ENCODE data around the gene LGR5.
"Not testable (repeated sequence)": the region's sequence is repeated elsewhere in the genome, so short reads cannot be mapped to it uniquely, and the experiment has no call there.

LGR5 gene

DNA sequence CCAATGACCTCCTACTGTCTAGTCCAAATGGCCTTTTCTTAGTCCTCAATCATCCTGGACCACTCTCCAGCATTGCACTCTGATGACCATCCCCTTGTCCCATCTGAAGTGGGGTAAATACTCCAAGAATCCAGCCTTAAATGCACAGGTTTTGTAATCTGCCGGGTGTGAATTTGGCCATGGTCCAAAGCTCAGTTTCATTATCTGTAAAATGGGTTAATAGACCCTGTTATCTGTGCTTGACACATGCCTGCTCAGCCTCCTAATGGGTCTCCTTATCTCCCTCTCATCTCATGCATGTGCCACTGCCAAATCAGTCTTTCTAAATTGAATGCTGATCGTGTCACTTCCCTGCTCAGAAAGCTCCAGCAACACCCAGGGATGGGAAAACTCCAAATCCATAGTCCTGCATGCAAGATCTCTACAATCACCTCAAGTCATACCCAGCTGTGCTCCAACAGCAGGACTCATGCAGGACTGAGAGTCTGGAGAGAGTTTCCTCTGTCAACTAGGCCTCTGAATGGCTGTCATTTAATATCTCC is 22.3 kb downstream of the LGR5 start:
- in situ Hi-C loops (cut with HindIII; ENCODE audit: low pct_unique_long_range_greater_than_20kb, low sequenced_read_pairs) = no loop called here
- no peak for TF ChIP-seq JUND (IDR thresholded peaks at IDR 0.05; ENCODE audit: low read depth)
- DNase-seq (ENCODE audit: low read depth in 1 of 2, low spot score in 1 of 2) = no peak

DNA sequence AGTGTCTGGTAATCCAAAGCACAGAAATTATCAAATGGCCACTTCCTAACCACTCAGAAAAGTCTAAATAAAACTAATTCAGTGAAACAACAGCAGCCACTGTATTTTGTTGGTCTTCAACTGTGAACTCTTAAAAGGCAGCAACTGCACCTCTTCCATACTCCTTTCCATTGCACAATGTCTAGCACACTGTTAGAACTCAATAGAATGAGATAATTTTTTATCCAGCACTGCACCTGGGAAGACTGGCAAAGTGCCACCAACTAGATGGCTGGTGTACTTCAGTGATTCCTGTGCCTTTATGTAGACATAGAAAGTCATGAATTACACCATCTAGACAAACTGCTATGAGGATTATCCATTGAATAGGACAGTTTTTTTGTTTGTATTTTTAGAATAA is 26.2 kb downstream of the LGR5 start:
- in situ Hi-C loops (cut with HindIII; ENCODE audit: low pct_unique_long_range_greater_than_20kb, low sequenced_read_pairs) = no loop called here
- TF ChIP-seq JUND (IDR thresholded peaks at IDR 0.05; ENCODE audit: low read depth) = no peak
- no peak for DNase-seq (ENCODE audit: low read depth in 1 of 2, low spot score in 1 of 2)

DNA sequence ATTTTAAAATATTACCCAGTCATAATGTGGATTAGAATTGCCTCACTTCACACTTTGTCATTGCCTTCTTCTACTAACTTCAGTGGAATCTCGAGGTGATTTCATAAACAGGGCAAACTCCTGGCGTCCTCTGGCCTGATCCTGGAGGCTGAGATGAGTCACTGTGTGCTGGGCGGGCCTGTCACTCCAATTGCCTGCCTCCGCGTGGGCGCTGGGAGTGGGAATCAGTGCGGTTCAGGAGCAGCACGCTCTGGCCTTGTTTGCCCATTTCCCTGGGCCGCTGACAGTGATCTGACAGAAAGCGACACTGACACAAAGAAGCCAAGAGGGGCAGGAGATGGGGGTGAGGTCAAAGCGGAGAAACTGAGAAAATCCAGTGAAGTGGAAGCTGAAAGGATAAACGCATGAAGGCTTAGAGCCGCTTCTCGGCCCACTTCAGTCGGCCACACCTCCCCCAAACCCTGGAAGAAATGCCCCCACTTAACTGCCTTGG is 29.7 kb downstream of the LGR5 start:
- in situ Hi-C loops (cut with HindIII; ENCODE audit: low pct_unique_long_range_greater_than_20kb, low sequenced_read_pairs) = no loop called here
- TF ChIP-seq JUND (IDR thresholded peaks at IDR 0.05; ENCODE audit: low read depth) = no peak
- peak in 1 of 2 experiments; percentile 39 for DNase-seq (ENCODE audit: low read depth in 1 of 2, low spot score in 1 of 2)

DNA sequence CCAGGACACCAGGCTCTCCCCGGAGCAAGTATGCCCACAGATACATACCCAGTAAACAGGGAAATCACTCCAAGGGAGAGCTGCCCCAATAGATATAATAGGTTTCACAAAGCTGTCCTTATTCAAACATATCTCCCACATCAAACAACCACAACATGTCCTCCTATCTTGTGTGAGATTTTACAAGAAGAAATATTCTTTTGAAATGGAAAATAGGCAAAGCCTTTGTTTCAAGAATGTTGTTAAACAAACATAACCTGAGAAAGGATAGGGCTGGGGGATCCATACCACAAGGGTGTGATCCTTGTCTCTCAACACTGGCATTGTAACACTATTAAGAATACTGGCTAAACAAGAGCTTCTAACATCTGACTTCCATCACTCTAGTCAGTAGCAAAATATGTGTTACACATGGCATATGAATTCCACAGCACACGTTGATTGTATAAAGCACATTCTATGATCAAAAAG is 32.9 kb downstream of the LGR5 start:
- in situ Hi-C loops (cut with HindIII; ENCODE audit: low pct_unique_long_range_greater_than_20kb, low sequenced_read_pairs) = no loop called here
- TF ChIP-seq JUND (IDR thresholded peaks at IDR 0.05; ENCODE audit: low read depth) = no peak
- DNase-seq (ENCODE audit: low read depth in 1 of 2, low spot score in 1 of 2) = no peak

DNA sequence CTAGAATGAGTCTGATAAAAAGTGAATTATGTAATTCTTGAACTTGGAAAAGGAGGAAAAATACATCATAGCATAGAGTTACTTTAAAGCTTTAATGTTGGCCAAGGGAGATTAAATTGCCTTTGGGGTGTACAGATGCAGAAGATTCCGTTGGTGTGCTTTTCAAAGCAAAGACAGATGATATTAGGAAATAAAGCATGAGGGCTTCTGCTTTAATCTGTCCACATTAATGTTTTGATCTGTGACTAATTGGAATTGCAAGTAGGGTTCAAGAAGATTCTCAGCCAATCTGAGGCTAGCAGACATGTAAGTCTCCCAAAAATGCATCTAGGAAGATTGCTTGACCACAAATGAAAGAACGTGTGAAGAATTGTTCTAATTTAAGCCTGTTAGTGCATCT is 35.2 kb downstream of the LGR5 start:
- no peak for DNase-seq (ENCODE audit: low read depth in 1 of 2, low spot score in 1 of 2)
- in situ Hi-C loops (cut with HindIII; ENCODE audit: low pct_unique_long_range_greater_than_20kb, low sequenced_read_pairs) = no loop called here
- no peak for TF ChIP-seq JUND (IDR thresholded peaks at IDR 0.05; ENCODE audit: low read depth)

DNA sequence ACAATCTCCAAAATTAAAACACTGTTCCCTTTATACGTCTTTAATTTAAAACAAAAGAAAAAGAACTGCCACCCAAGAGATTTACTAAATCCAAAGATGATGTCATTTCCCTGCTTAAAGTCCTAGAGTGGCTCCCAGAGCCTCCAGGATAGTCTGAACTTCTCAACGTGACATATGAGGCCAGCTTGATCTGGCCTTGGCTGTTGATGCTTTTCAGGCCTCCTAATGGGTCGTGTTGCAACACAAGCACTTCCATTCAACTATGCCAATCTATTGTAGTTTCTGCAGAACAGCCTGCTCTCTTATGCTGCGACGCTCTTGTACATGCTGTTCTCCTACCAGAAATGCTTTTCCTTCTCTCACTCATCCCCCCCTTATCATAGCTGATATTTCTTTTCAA is 35.7 kb downstream of the LGR5 start:
- in situ Hi-C loops (cut with HindIII; ENCODE audit: low pct_unique_long_range_greater_than_20kb, low sequenced_read_pairs) = no loop called here
- DNase-seq (ENCODE audit: low read depth in 1 of 2, low spot score in 1 of 2) = no peak
- TF ChIP-seq JUND (IDR thresholded peaks at IDR 0.05; ENCODE audit: low read depth) = no peak

DNA sequence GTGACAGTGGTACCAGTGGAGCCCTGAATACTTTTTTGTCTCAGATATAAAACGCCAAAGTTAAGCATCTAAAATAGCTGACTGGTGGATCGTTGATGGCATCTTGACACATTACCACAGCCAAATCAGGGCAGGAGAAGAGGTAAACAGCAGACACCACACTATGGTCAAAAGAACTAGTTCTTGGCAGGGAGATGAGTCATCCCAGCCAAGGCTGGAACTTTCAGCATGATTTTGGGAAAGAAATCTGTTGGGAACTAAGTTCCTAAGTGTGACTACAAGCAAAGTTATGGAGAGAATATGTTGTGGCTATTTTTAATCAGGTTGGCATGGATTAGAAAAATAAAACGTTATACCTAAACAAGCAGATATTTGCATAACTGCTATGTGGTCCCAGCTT is 36.9 kb downstream of the LGR5 start:
- TF ChIP-seq JUND (IDR thresholded peaks at IDR 0.05; ENCODE audit: low read depth) = no peak
- DNase-seq (ENCODE audit: low read depth in 1 of 2, low spot score in 1 of 2) = no peak
- in situ Hi-C loops (cut with HindIII; ENCODE audit: low pct_unique_long_range_greater_than_20kb, low sequenced_read_pairs) = no loop called here

DNA sequence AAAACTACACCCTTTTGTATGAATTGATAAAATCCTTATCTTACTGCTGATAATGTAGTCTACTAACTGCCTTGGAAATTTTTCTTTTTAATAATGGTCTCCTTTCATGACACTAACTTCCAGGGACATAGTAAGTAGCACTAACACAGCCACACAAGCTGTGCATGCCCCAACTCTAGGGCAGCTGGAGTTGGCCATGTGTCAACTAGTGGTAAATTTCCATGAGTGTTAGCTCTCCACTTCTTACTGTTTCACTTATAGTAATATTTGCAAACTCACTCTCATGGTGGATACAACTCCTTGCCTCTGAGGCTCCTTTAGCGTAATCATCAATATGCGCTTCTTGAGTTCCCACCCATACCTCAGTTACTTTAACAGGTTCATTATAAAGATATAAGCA is 38.0 kb downstream of the LGR5 start:
- in situ Hi-C loops (cut with HindIII; ENCODE audit: low pct_unique_long_range_greater_than_20kb, low sequenced_read_pairs) = no loop called here
- no peak for DNase-seq (ENCODE audit: low read depth in 1 of 2, low spot score in 1 of 2)
- no peak for TF ChIP-seq JUND (IDR thresholded peaks at IDR 0.05; ENCODE audit: low read depth)

DNA sequence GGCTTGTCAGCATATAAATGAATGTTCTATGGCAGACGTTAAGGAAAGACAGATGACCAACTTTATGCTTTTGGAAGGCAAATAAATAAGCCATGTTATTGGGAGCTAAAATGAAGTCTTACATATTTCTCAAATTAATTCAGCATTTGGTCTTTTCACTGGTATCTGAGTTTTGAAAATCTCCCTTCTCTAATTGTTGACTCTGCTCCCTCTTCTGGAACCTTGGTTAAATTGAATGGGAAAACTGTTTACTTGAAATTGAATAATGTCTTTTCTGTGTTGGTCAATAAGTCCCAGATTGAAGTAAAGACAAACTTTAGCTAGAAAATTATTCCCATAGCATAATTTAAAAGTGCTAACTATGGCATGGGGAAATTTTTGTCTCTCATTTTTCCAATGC is 38.7 kb downstream of the LGR5 start:
- in situ Hi-C loops (cut with HindIII; ENCODE audit: low pct_unique_long_range_greater_than_20kb, low sequenced_read_pairs) = no loop called here
- DNase-seq (ENCODE audit: low read depth in 1 of 2, low spot score in 1 of 2) = no peak
- no peak for TF ChIP-seq JUND (IDR thresholded peaks at IDR 0.05; ENCODE audit: low read depth)

DNA sequence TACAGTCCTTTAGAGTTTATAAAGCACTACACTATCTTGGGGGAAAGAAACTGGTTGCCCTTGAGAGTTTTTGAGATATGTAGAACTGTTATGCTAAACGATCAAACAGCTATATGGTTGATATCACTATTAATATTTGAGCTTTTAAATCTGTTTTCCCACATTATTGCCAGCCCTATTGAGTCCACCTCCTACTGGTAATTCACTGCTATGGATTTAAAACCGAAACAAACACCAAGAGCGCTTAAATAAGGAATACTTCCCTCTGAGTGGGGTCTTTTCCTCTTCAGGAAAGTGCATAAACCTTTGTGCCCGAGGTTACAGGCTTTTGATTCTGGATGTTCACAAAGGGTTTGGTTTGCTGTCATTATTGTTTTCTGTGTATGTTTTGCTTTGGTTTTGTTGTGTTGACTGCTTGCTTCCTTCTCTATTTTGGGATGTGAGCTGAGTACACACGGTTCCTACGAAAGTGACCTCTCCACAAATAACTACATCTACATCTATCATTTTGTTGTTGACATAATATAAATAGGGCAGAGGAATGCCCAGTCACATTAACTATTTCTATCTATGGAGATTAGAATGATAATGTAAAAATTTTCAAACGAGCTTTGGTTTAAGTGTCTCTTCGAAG is 44.8 kb downstream of the LGR5 start:
- no peak for DNase-seq (ENCODE audit: low read depth in 1 of 2, low spot score in 1 of 2)
- TF ChIP-seq JUND (IDR thresholded peaks at IDR 0.05; ENCODE audit: low read depth) = no peak
- in situ Hi-C loops (cut with HindIII; ENCODE audit: low pct_unique_long_range_greater_than_20kb, low sequenced_read_pairs) = no loop called here

DNA sequence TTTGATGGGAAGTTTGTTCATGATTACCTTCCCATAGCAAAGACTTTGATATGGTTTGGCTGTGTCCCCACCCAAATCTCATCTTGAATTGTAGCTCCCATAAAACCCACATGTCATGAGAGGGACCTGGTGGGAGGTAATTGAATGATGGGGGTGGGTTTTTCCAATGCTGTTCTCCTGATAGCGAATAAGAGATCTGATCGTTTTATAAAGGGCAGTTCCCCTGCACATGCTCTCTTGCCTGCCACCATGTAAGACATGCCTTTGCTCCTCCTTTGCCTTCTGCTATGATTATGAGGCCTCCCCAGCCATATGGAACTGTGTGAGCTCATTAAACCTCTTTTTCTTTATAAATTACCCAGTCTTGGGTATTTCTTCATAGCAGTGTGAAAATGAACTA is 51.2 kb downstream of the LGR5 start:
- DNase-seq (ENCODE audit: low read depth in 1 of 2, low spot score in 1 of 2); in situ Hi-C loops (cut with HindIII; ENCODE audit: low pct_unique_long_range_greater_than_20kb, low sequenced_read_pairs): not testable (repeated sequence)

DNA sequence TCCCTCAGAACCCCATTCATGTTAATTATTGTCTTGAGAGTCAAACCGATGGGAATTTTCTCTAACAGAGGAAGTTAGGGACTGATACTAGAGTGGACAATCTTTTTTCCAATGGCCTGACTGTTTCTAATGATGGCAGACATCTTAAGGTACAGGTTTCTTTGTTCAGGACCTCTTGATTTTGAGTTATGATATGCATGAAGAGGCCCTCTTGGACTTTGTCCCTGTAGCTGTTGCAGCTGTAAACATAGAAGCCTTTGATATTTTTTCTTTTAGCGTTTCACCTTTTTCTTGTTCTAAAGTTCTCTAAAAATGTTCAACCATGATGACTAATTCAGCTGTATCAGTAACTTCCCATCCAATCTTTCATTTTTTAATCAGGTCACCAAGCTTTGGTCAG is 53.0 kb downstream of the LGR5 start:
- TF ChIP-seq JUND (IDR thresholded peaks at IDR 0.05; ENCODE audit: low read depth) = no peak
- in situ Hi-C loops (cut with HindIII; ENCODE audit: low pct_unique_long_range_greater_than_20kb, low sequenced_read_pairs) = no loop called here
- no peak for DNase-seq (ENCODE audit: low read depth in 1 of 2, low spot score in 1 of 2)

DNA sequence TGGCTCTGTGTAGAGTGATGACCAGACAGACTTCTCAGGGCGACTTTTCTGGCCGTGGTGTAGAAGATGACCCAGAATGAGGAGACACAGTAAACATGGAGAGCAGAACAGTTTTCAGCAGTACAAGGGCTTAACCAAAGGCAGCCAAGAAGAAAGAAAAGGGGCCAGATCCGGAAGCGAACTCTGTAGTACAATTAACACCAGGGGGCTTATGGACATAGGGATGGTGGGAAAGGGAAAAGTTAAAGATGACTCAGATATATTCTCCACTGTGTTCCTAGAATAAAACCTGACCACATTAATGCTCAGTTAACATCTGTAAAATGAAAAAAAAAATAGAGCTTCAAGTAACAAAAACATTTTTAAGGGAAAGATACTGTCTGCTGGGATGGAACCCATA is 60.2 kb downstream of the LGR5 start:
- in situ Hi-C loops (cut with HindIII; ENCODE audit: low pct_unique_long_range_greater_than_20kb, low sequenced_read_pairs) = no loop called here
- no peak for TF ChIP-seq JUND (IDR thresholded peaks at IDR 0.05; ENCODE audit: low read depth)

More for the DNA sequence above, 60.2 kb downstream of the LGR5 start:
- no peak for DNase-seq (ENCODE audit: low read depth in 1 of 2, low spot score in 1 of 2)
